PC-9 (cell line): ENCODE measurements around the gene OR7A5.
"Not testable (repeated sequence)": the region's sequence is repeated elsewhere in the genome, so short reads cannot be mapped to it uniquely, and the experiment has no call there.

Source experiments
- EZH2 ChIP-seq: fragments of 200-600 bp; sonication (generic); IDR thresholded peaks from 2 replicates; pipeline ENCODE4 v1.8.0; 2017; ENCODE audit warnings: antibody characterized with exemption, low read depth
- TF ChIP-seq, protein P1 (sequence below): fragments of 200-600 bp; sonication (generic); conservative IDR thresholded peaks from 2 replicates; pipeline ENCODE4 v1.6.1; 2017; ENCODE audit warnings: mixed run types, antibody characterized with exemption, mild to moderate bottlenecking, moderate library complexity

- TF ChIP-seq, protein P1, sequence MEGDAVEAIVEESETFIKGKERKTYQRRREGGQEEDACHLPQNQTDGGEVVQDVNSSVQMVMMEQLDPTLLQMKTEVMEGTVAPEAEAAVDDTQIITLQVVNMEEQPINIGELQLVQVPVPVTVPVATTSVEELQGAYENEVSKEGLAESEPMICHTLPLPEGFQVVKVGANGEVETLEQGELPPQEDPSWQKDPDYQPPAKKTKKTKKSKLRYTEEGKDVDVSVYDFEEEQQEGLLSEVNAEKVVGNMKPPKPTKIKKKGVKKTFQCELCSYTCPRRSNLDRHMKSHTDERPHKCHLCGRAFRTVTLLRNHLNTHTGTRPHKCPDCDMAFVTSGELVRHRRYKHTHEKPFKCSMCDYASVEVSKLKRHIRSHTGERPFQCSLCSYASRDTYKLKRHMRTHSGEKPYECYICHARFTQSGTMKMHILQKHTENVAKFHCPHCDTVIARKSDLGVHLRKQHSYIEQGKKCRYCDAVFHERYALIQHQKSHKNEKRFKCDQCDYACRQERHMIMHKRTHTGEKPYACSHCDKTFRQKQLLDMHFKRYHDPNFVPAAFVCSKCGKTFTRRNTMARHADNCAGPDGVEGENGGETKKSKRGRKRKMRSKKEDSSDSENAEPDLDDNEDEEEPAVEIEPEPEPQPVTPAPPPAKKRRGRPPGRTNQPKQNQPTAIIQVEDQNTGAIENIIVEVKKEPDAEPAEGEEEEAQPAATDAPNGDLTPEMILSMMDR: not testable (repeated sequence)
- not testable (repeated sequence) for TF ChIP-seq EZH2
Observed at GRCh38 chr19:14780622-14781225, 54.3 kb downstream of the OR7A5 start.
